Adrenal gland (tissue), 12 donors: ENCODE measurements around the gene RASA3. TPM values are rescaled to one million over a fixed set of nuclear protein-coding genes. Genes with fewer than 3 reads are reported as not detected.

Experiments used
- DNase-seq, 7 donors: peaks; one replicate each; pipeline ENCODE4 v3.0.0-alpha.2; 2019 to 2020
- H3K27ac ChIP-seq, 5 donors: fragments of 200-600 bp; sonication (generic) in 4 of 5; 1 replicate in 3 of 5; 2 replicates in 2 of 5; pipeline versions ENCODE4 v1.5.1 to v1.8.0; 2016 to 2020; ENCODE audit warnings: mild to moderate bottlenecking in 1 of 5
- H3K27me3 ChIP-seq: fragments of 200-600 bp; 2 replicates; pipeline ENCODE4 v1.8.0; 2021
- H3K36me3 ChIP-seq, 2 donors: fragments of 200-600 bp; replicated peaks in 1 of 2; 1 replicate in 1 of 2; 2 replicates in 1 of 2; pipeline versions ENCODE4 v1.5.1 to v1.8.0; 2018 to 2022
- H3K4me1 ChIP-seq, 2 donors: fragments of 200-600 bp; replicated peaks in 1 of 2; 1 replicate in 1 of 2; 2 replicates in 1 of 2; pipeline versions ENCODE4 v1.5.1 to v1.8.0; 2018 to 2021
- H3K4me3 ChIP-seq, 4 donors: fragments of 200-600 bp; sonication (generic) in 3 of 4; one replicate each; pipeline ENCODE4 v1.5.1; 2016 to 2018
- H3K9me3 ChIP-seq, 3 donors: fragments of 200-600 bp; sonication (generic) in 1 of 3; replicated peaks in 1 of 3; 1 replicate in 2 of 3; 2 replicates in 1 of 3; pipeline versions ENCODE4 v1.5.1 to v1.8.0; 2016 to 2021
- CTCF ChIP-seq, 6 experiments: fragments of 450-650 bp in 4 of 6; fragments of 200-600 bp in 2 of 6; sonication (generic) in 1 of 6; IDR thresholded peaks; 1 replicate in 5 of 6; 2 replicates in 1 of 6; pipeline versions ENCODE4 v1.5.1 to v1.8.0; 2016 to 2021; ENCODE audit warnings: antibody characterized with exemption in 6 of 6, mild to moderate bottlenecking in 2 of 6, moderate library complexity in 1 of 6
- POLR2A ChIP-seq, 2 donors: fragments of 450-650 bp; IDR thresholded peaks; one replicate each; pipeline ENCODE4 v1.6.1; 2017; ENCODE audit warnings: antibody characterized with exemption in 2 of 2, mild to moderate bottlenecking in 2 of 2, moderate library complexity in 1 of 2
- WGBS, 4 donors: extraction: QIAGEN DNeasy Blood & Tissue Kit in 2 of 4; methylation state at CpG; one replicate each; pipeline versions ENCODE4 v1.1.5 to v1.1.7; 2013 to 2017; 5-methylcytosine and 5-hydroxymethylcytosine counted together
- intact Hi-C, 2 donors: fragments of 100-400 bp; cut with DNase I; formaldehyde crosslinking; loops; one replicate each; pipeline versions ENCODE4 v1.14.1 to v1.15.0; 2022 to 2023
- polyA plus RNA-seq, 3 donors: library from polyadenylated mRNA; stranded (reverse); fragments of 200-250 nt in 2 of 3; fragments of 350-450 nt in 1 of 3; fragmentation: Illumina TruSeq in 1 of 3; extraction: RNeasy Lipid Tissue Mini Kit (QIAGEN cat#74804) in 1 of 3; gene quantifications; one replicate each; pipeline ENCODE4 v1.2.3, GENCODE V29; 2013 to 2014
- total RNA-seq, 9 donors: library from RNA; depleted of rRNA in 4 of 9; stranded (reverse); fragments of >200 nt in 4 of 9; fragments of 120-200 nt in 1 of 9; fragmentation: NEBNext Ultra II Directional in 1 of 9; extraction: Animal tissue kit (Norgen Biotek cat#: 25700) in 1 of 9; gene quantifications; one replicate each; pipeline versions ENCODE4 v1.1.0 to v1.2.4, GENCODE V29; 2013 to 2023
- donor health status: healthy with polysubstance abuse.
- donor health status: Bipolar disorder and iron deficiency.
- donor health status: DM: yes; HTN: yes; CAD: no.
- donor health status: DM: no; HTN: no; CAD: no.
- donor health status: DM: no; HTN: no; CAD: no.
- donor health status: DM: yes; HTN: yes; CAD: no.

RASA3 gene
- total and polyA plus RNA-seq, 12 donors: 2.2 to 11.7 (median 7.3) TPM

- 68 to 75% (median 73%) methylated on average over 14 of the region's 14 CpGs for WGBS, 4 donors
- intact Hi-C loops: loop anchor here (5.0 kb wide), 1 partner anchor 131 kb away; no protein-coding TSS in a partner anchor
- Histone ChIP-seq H3K27ac (no peak overlapping the region), H3K9me3 (no peaks in the 10 kb centered on the region), H3K4me1 (peaks cover 0 to 9% of the 10 kb centered on the region in 2 donors), H3K27me3 (no peaks in the 10 kb centered on the region), H3K36me3 (no peaks in the 10 kb centered on the region), H3K4me3 (no peak overlapping the region)
- TF ChIP-seq POLR2A (IDR thresholded peaks at IDR 0.05): no peak
- TF ChIP-seq CTCF (IDR thresholded peaks at IDR 0.05): no peak
- DNase-seq: no peak
These were observed 184.2 kb downstream of the RASA3 start for GRCh38 chr13:113948034-113948742.

DNA sequence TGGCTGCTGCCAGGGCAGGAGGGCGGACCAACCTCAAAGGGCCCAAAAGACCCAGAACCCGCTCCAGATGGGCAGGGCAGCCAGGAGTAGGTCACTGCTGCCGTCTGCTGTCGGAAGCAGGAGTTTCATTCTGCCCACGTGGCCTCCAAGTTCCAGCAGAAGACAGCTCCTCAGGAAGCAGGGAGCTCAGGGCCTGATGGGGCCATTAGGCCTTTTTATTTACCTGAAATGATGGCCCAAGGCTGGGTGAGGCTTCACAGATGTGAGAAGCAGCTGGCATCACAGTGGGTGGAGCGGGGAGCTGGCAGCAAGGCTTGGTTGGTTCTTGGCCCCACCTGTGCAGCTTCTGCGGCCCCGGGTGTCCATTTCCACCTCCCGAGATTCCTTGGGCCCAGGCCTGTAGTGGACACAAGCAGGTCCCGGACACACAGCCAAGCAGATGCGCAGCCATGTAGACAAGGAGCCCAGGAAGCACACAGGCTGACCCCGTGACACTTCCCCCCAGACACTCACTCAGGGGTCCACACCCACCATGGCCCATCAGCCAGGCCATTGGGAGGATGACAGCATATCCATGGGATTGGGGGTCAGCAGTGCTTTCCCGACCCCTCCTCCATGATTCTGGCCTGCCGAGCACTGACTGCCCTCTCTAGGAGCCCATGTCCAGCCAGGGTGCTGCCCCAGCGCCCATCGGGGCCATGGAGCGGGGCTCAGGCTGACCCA lies 185.0 kb downstream of the RASA3 start:
- Histone ChIP-seq H3K27ac (no peak overlapping the region), H3K4me3 (no peak overlapping the region), H3K27me3 (no peaks in the 10 kb centered on the region), H3K4me1 (peaks cover 0 to 9% of the 10 kb centered on the region in 2 donors), H3K9me3 (no peaks in the 10 kb centered on the region), H3K36me3 (no peaks in the 10 kb centered on the region)
- DNase-seq: peak; percentile 40 to 76 (median 59)
- intact Hi-C loops: loop anchor here (5.0 kb wide), 1 partner anchor 130 kb away; no protein-coding TSS in a partner anchor
- 62 to 71% (median 67%) methylated on average over 12 to 17 of the region's 17 CpGs for WGBS, 4 donors
- TF ChIP-seq CTCF (IDR thresholded peaks at IDR 0.05) (peak; percentile 43 to 79 (median 74)), POLR2A (IDR thresholded peaks at IDR 0.05) (no peak)

- no peak for TF ChIP-seq POLR2A (IDR thresholded peaks at IDR 0.05)
- TF ChIP-seq CTCF (IDR thresholded peaks at IDR 0.05): no peak
- no peaks in the 10 kb centered on the region for H3K27me3 ChIP-seq
- no peaks in the 10 kb centered on the region for H3K36me3 ChIP-seq
- peaks cover 0 to 9% of the 10 kb centered on the region in 2 donors for H3K4me1 ChIP-seq
- no peak overlapping the region for H3K4me3 ChIP-seq
- DNase-seq: no peak
- no peaks in the 10 kb centered on the region for H3K9me3 ChIP-seq
- intact Hi-C loops: loop anchor here (5.0 kb wide), 1 partner anchor 129 kb away; no protein-coding TSS in a partner anchor
- no peak overlapping the region for H3K27ac ChIP-seq
- whole genome bisulfite sequencing, 4 donors: 57 to 83% (median 65%) methylated on average over 7 to 26 of the region's 26 CpGs
These were observed 185.8 kb downstream of the RASA3 start for GRCh38 chr13:113946409-113947181.
